CD4-positive, alpha-beta T cell (primary cell): Measurements from ENCODE around the gene MLKL. TPM values are rescaled to one million over a fixed set of nuclear protein-coding genes. Genes with fewer than 3 reads are reported as not detected.

ENCODE experiments used
- ATAC-seq: fragments of 200-7000 bp; cut with Tn5 transposase; one replicate; pipeline ENCODE4 v1.10.0; 2022; ENCODE audit warnings: mild to moderate bottlenecking; ENCODE audit not compliant: poor library complexity
- CTCF ChIA-PET: fragments of 350-600 bp; sonication (Branson Sonifier 250); formaldehyde crosslinking; loops from one replicate; lab custom pipeline; 2021; ENCODE audit warnings: antibody characterized with exemption, inconsistent platforms; lab: Charles Lee
- POLR2A ChIA-PET: fragments of 350-600 bp; sonication (Branson Sonifier 250); formaldehyde crosslinking; loops from one replicate; lab custom pipeline; 2021; ENCODE audit warnings: antibody characterized with exemption, inconsistent platforms; lab: Charles Lee
- DNase-seq, 14 experiments: peaks; one replicate each; pipeline ENCODE4 v3.0.0-alpha.2; 2013 to 2020; ENCODE audit warnings: mixed read lengths in 2 of 14
- H3K27ac ChIP-seq, 2 donors: one replicate each; pipeline versions ENCODE4 v1.5.1 to v1.7.0; 2013; ENCODE audit warnings: low read length in 2 of 2, low read depth in 1 of 2, mild to moderate bottlenecking in 1 of 2
- H3K27me3 ChIP-seq, 2 experiments: 1 replicate in 1 of 2; 2 replicates in 1 of 2; pipeline versions ENCODE4 v1.6.1 to v1.7.0; 2013; ENCODE audit warnings: low read length in 2 of 2, control low read depth in 1 of 2, mild to moderate bottlenecking in 1 of 2, moderate library complexity in 1 of 2; ENCODE audit not compliant: insufficient read depth in 2 of 2, control insufficient read depth in 1 of 2
- H3K36me3 ChIP-seq: one replicate; pipeline ENCODE4 v1.6.1; 2013; ENCODE audit warnings: low read length, control low read depth; ENCODE audit not compliant: insufficient read depth
- H3K4me1 ChIP-seq: one replicate; pipeline ENCODE4 v1.6.1; 2013; ENCODE audit warnings: low read length, control low read depth; ENCODE audit not compliant: insufficient read depth
- H3K4me3 ChIP-seq: one replicate; pipeline ENCODE4 v1.5.1; 2013; ENCODE audit warnings: mild to moderate bottlenecking, low read length, moderate library complexity
- H3K9me3 ChIP-seq, 2 experiments: 1 replicate in 1 of 2; 2 replicates in 1 of 2; pipeline versions ENCODE4 v1.6.1 to v1.7.0; 2013; ENCODE audit warnings: low read length in 2 of 2, mild to moderate bottlenecking in 2 of 2, control low read depth in 1 of 2, moderate library complexity in 1 of 2; ENCODE audit not compliant: control insufficient read depth in 1 of 2, insufficient read depth in 1 of 2
- H3K27ac Mint-ChIP-seq: one replicate; pipeline ENCODE4 v1.8.0; 2020; ENCODE audit warnings: mixed read lengths
- H3K27me3 Mint-ChIP-seq: one replicate; pipeline ENCODE4 v1.8.0; 2021; ENCODE audit warnings: mixed read lengths
- H3K36me3 Mint-ChIP-seq: one replicate; pipeline ENCODE4 v1.8.0; 2021; ENCODE audit warnings: low read depth, mixed read lengths
- H3K4me1 Mint-ChIP-seq: one replicate; pipeline ENCODE4 v1.8.0; 2021; ENCODE audit warnings: low read depth, mixed read lengths
- H3K4me3 Mint-ChIP-seq: one replicate; pipeline ENCODE4 v1.8.0; 2020; ENCODE audit warnings: mild to moderate bottlenecking, mixed read lengths
- H3K9me3 Mint-ChIP-seq: one replicate; pipeline ENCODE4 v1.8.0; 2020; ENCODE audit warnings: mixed read lengths
- CTCF ChIP-seq: fragments of 200-600 bp; IDR thresholded peaks from one replicate; pipeline ENCODE4 v1.8.0; 2022; ENCODE audit warnings: antibody characterized with exemption, mild to moderate bottlenecking
- intact Hi-C, 2 experiments: fragments of 100-400 bp; cut with DNase I in 1 of 2; cut with micrococcal nuclease in 1 of 2; formaldehyde crosslinking; loops; one replicate each; pipeline versions ENCODE4 v1.15.1 to v1.9.0; 2023 to 2025; cut with DNase I, micrococcal nuclease
- total RNA-seq, 174 experiments: library from RNA in 2 of 174; stranded (reverse) in 2 of 174; gene quantifications; one replicate each; pipeline ENCODE4 v1.2.3 and lab custom pipeline; 2021 to 2026

The MLKL gene
- total RNA-seq, 2 experiments from 2014 or later: 29.1 to 30.0 TPM

DNA sequence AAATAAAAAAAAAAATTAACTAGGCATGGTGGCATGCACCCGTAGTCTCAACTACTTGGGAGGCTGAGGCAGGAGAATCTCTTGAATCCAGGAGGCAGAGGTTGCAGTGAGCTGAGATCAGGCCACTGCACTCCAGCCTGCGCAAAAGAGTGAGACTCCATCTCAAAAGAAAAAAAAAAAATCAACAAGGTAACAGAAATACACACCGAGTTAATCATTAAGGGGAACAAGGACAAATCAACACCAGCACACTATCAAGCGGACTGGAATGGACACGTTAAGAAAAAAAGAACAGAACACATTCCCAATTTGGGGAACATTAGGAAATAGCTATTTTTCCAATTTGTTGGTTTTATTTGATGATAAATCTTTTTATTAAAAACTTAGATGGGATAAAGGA lies 65.4 kb downstream of the MLKL start:
- no peaks in the 10 kb centered on the region for H3K4me1 ChIP-seq
- ATAC-seq: no peak
- H3K9me3 ChIP-seq: no peaks in the 10 kb centered on the region
- H3K9me3 Mint-ChIP-seq: no peaks in the 10 kb centered on the region
- H3K27me3 Mint-ChIP-seq: no peaks in the 10 kb centered on the region
- POLR2A ChIA-PET: no interaction called here
- H3K4me3 ChIP-seq: no peak overlapping the region
- no peak overlapping the region for H3K27ac ChIP-seq
- peaks cover 77% of the 10 kb centered on the region for H3K36me3 ChIP-seq
- CTCF ChIA-PET: no interaction called here
- no peak for TF ChIP-seq CTCF
- no peak overlapping the region for H3K4me3 Mint-ChIP-seq
- no peaks in the 10 kb centered on the region for H3K27me3 ChIP-seq
- intact Hi-C loops: no loop called here
- no peak overlapping the region for H3K27ac Mint-ChIP-seq
- peaks cover 79% of the 10 kb centered on the region for H3K36me3 Mint-ChIP-seq
- no peaks in the 10 kb centered on the region for H3K4me1 Mint-ChIP-seq
- no peak for DNase-seq

GRCh38 chr16:74633686-74634085 lies 67.0 kb downstream of the MLKL start:
- H3K4me1 Mint-ChIP-seq: no peaks in the 10 kb centered on the region
- DNase-seq (no peak), ATAC-seq (no peak)
- no peak for TF ChIP-seq CTCF
- H3K27me3 Mint-ChIP-seq: no peaks in the 10 kb centered on the region
- Histone ChIP-seq H3K4me1 (no peaks in the 10 kb centered on the region), H3K27ac (no peak overlapping the region), H3K4me3 (no peak overlapping the region), H3K36me3 (peaks cover 85% of the 10 kb centered on the region), H3K27me3 (no peaks in the 10 kb centered on the region), H3K9me3 (no peaks in the 10 kb centered on the region)
- H3K27ac Mint-ChIP-seq: no peak overlapping the region
- intact Hi-C loops: no loop called here
- H3K4me3 Mint-ChIP-seq: no peak overlapping the region
- POLR2A ChIA-PET: no interaction called here
- CTCF ChIA-PET: no interaction called here
- H3K36me3 Mint-ChIP-seq: peaks cover 80% of the 10 kb centered on the region
- H3K9me3 Mint-ChIP-seq: no peaks in the 10 kb centered on the region

DNA sequence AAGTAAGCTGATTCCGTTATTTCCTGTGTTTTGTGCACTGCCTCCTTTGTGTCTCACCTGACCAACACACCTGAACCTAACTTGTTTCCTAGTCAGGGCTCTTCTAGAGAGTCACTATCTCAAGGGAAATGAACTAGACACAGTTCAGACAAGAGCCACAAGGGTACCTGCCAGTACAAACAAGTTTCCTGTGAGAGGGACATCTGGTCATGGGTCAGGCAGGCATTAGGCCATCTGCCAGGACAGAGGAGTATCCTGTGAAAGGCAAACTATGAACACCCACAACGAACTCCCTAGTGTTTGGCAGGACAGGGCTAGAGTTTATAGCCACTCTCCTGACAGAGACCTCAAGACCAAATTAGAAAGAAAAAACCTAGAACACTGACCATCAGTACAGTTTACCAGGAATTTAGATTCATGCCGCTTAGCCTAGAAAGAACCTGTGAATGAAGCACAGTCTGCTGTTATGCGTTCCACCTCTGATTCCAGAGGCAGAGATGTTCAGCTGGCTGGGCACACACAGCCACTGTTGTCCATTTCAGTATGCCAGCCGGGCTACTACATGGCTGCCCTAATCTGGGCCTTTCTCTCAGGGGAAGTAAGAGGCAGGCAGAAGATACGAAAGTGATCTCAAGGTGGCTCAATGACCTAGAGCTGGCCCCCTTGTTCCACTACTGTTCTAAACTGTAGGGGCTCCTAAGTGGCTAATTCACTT lies 73.0 kb downstream of the MLKL start:
- no peak overlapping the region for H3K4me3 Mint-ChIP-seq
- Histone ChIP-seq H3K4me1 (peaks cover 3% of the 10 kb centered on the region), H3K36me3 (peaks cover 95% of the 10 kb centered on the region), H3K27ac (no peak overlapping the region), H3K4me3 (no peak overlapping the region), H3K9me3 (no peaks in the 10 kb centered on the region), H3K27me3 (no peaks in the 10 kb centered on the region)
- peaks cover 99% of the 10 kb centered on the region for H3K36me3 Mint-ChIP-seq
- DNase-seq (no peak), ATAC-seq (no peak)
- H3K9me3 Mint-ChIP-seq: no peaks in the 10 kb centered on the region
- no peaks in the 10 kb centered on the region for H3K27me3 Mint-ChIP-seq
- no peak for TF ChIP-seq CTCF
- ChIA-PET CTCF (no interaction called here), POLR2A (no interaction called here)
- peaks cover 11% of the 10 kb centered on the region for H3K4me1 Mint-ChIP-seq
- intact Hi-C loops: no loop called here
- H3K27ac Mint-ChIP-seq: peak overlapping the region; percentile 58
